K562 (cell line): ENCODE data around the gene EFNA2. TPM values are rescaled to one million over a fixed set of nuclear protein-coding genes. Genes with fewer than 3 reads are reported as not detected.

Source experiments
- ATAC-seq: fragments of 200-7000 bp; cut with Tn5 transposase; 3 replicates; pipeline ENCODE4 v1.9.1; 2020; ENCODE audit warnings: moderate library complexity
- BruUV-seq: library from RNA; stranded (reverse); fragments of 400-500 nt; replicated peaks from 2 replicates; lab custom pipeline; 2021; lab: Mats Ljungman, UMichigan
- CTCF ChIA-PET: fragments of 300-600 bp; formaldehyde crosslinking; extraction: SDS; loops from one replicate; lab custom pipeline; 2021; ENCODE audit warnings: low intra/inter-chr PET ratio; lab: Yijun Ruan, JAX
- POLR2A ChIA-PET: fragments of 300-600, 350-650 bp; sonication (Branson Sonifier 250); formaldehyde crosslinking; extraction: SDS; loops from one replicate; lab custom pipeline; 2021; ENCODE audit warnings: antibody characterized with exemption, inconsistent platforms; lab: Yijun Ruan, JAX
- DNase-seq, 4 experiments: peaks; one replicate each; pipeline versions ENCODE4 v3.0.0 to v3.0.0-alpha.2; 2011 to 2018; ENCODE audit warnings: low spot score in 3 of 4, mixed read lengths in 3 of 4; ENCODE audit errors: extremely low read depth in 1 of 4
- FAIRE-seq: peaks from 2 replicates; lab custom pipeline; 2011; peaks lifted over from hg19 to GRCh38; lab: Jason Lieb, UNC
- H2AFZ ChIP-seq: 2 replicates; pipeline ENCODE4 v1.6.0; 2011; ENCODE audit warnings: low read depth, low read length, control low read depth, inconsistent platforms
- H3K27ac ChIP-seq: fragments of 200-600 bp; 3 replicates; pipeline ENCODE4 v1.8.0; 2011; ENCODE audit warnings: low read depth, mild to moderate bottlenecking, control low read depth, inconsistent platforms, low read length, moderate library complexity, mixed read lengths; ENCODE audit errors: extremely low read depth
- H3K27me3 ChIP-seq, 2 experiments: fragments of 300-600 bp in 1 of 2; 2 replicates in 1 of 2; 3 replicates in 1 of 2; pipeline versions ENCODE4 v1.6.0 to v1.8.0; 2011; ENCODE audit warnings: inconsistent platforms in 2 of 2, low read length in 2 of 2, mild to moderate bottlenecking in 1 of 2, mixed read lengths in 1 of 2, moderate library complexity in 1 of 2; ENCODE audit not compliant: control insufficient read depth in 2 of 2, insufficient read depth in 2 of 2
- H3K36me3 ChIP-seq: fragments of 300-600 bp; 3 replicates; pipeline ENCODE4 v1.8.0; 2011; ENCODE audit warnings: mild to moderate bottlenecking, low read length, inconsistent platforms; ENCODE audit not compliant: control insufficient read depth, insufficient read depth
- H3K4me1 ChIP-seq, 2 experiments: fragments of 200-600 bp in 1 of 2; replicated peaks in 1 of 2; 2 replicates in 1 of 2; 3 replicates in 1 of 2; pipeline versions ENCODE4 v1.5.1 to v1.8.0; 2011; ENCODE audit warnings: inconsistent platforms in 2 of 2, low read length in 2 of 2, mild to moderate bottlenecking in 1 of 2, mixed read lengths in 1 of 2, moderate library complexity in 1 of 2; ENCODE audit not compliant: control insufficient read depth in 2 of 2, insufficient read depth in 2 of 2
- H3K4me2 ChIP-seq: 2 replicates; pipeline ENCODE4 v1.6.1; 2011; ENCODE audit warnings: low read length, control low read depth, inconsistent platforms, mixed read lengths; ENCODE audit not compliant: insufficient read depth
- H3K4me3 ChIP-seq: fragments of 200-600 bp; sonication (generic), shearing (Covaris generic); 2 replicates; pipeline ENCODE4 v1.5.1; 2016; ENCODE audit warnings: control low read depth, inconsistent platforms
- H3K79me2 ChIP-seq: fragments of 200-600 bp; 3 replicates; pipeline ENCODE4 v1.8.0; 2011; ENCODE audit warnings: low read length, inconsistent platforms; ENCODE audit not compliant: control insufficient read depth, insufficient read depth
- H3K9ac ChIP-seq, 2 experiments: 2 replicates each; pipeline versions ENCODE4 v1.6.0 to v1.6.1; 2011; ENCODE audit warnings: low read depth in 2 of 2, low read length in 2 of 2, control low read depth in 1 of 2, inconsistent platforms in 1 of 2, mild to moderate bottlenecking in 1 of 2, mixed read lengths in 1 of 2; ENCODE audit not compliant: insufficient read depth in 1 of 2
- H3K9me1 ChIP-seq: one replicate; pipeline ENCODE4 v1.6.0; 2011; ENCODE audit warnings: inconsistent platforms, mild to moderate bottlenecking, low read length, moderate library complexity; ENCODE audit not compliant: control insufficient read depth, insufficient read depth
- H3K9me3 ChIP-seq: replicated peaks from 2 replicates; pipeline ENCODE4 v1.5.1; 2011; ENCODE audit warnings: low read depth, low read length, inconsistent platforms; ENCODE audit not compliant: control insufficient read depth, insufficient read depth
- H4K20me1 ChIP-seq: replicated peaks from 2 replicates; pipeline ENCODE4 v1.6.1; 2011; ENCODE audit warnings: low read length, inconsistent platforms, mixed read lengths; ENCODE audit not compliant: control insufficient read depth, insufficient read depth
- CTBP1 ChIP-seq: fragments of 450-650 bp; IDR thresholded peaks from 2 replicates; pipeline ENCODE4 v1.6.1; 2016; ENCODE audit warnings: borderline replicate concordance
- ELF2 ChIP-seq: fragments of 250-450 bp; sonication (Bioruptor Pico); IDR thresholded peaks from 2 replicates; pipeline ENCODE4 v1.5.0; 2021; ENCODE audit warnings: mild to moderate bottlenecking
- GABPA ChIP-seq: fragments of 200-800 bp; sonication (Bioruptor generic); conservative IDR thresholded peaks from 2 replicates; pipeline ENCODE4 v1.6.1; 2016; ENCODE audit warnings: low read depth, missing genetic modification characterization, missing compliant biosample characterization
- GTF2F1 ChIP-seq: IDR thresholded peaks from 2 replicates; pipeline ENCODE4 v1.6.1; 2011; ENCODE audit warnings: low read depth, low read length, improper control_type of control experiment
- HBP1 ChIP-seq: fragments of 450-650 bp; formaldehyde crosslinking; IDR thresholded peaks from 2 replicates; pipeline ENCODE4 v1.4.0; 2022; ENCODE audit warnings: missing genetic modification characterization
- MAZ ChIP-seq, 2 experiments: fragments of 450-650 bp in 1 of 2; sonication (generic) in 1 of 2; formaldehyde crosslinking; IDR thresholded peaks in 1 of 2; conservative IDR thresholded peaks in 1 of 2; 2 replicates each; pipeline versions ENCODE4 v1.4.0 to v1.5.0; 2020; ENCODE audit warnings: mild to moderate bottlenecking in 1 of 2, missing genetic modification reagents in 1 of 2
- MED1 ChIP-seq: sonication (generic); formaldehyde crosslinking; IDR thresholded peaks from 2 replicates; pipeline ENCODE4 v1.8.1; 2023; ENCODE audit warnings: missing genetic modification reagents, borderline replicate concordance
- MNT ChIP-seq, 2 experiments: fragments of 450-650 bp; conservative IDR thresholded peaks; 2 replicates each; pipeline ENCODE4 v1.6.1; 2017; ENCODE audit warnings: mild to moderate bottlenecking in 2 of 2, moderate library complexity in 2 of 2
- MTA3 ChIP-seq: fragments of 450-650 bp; formaldehyde crosslinking; IDR thresholded peaks from 2 replicates; pipeline ENCODE4 v1.6.1; 2017; ENCODE audit warnings: mild to moderate bottlenecking, borderline replicate concordance
- PRMT5 ChIP-seq: sonication (generic); formaldehyde crosslinking; IDR thresholded peaks from 2 replicates; pipeline ENCODE4 v1.5.0; 2020; ENCODE audit warnings: missing genetic modification reagents
- U2AF1 ChIP-seq: fragments of 200-400 bp; formaldehyde crosslinking; optimal IDR thresholded peaks from 2 replicates; pipeline ENCODE3; 2017; ENCODE audit warnings: mild to moderate bottlenecking, low read depth, low read length, moderate library complexity
- UBTF ChIP-seq, 2 experiments: IDR thresholded peaks; 2 replicates each; pipeline ENCODE4 v1.6.1; 2012; ENCODE audit warnings: improper control_type of control experiment in 2 of 2, low read depth in 2 of 2, low read length in 2 of 2, borderline replicate concordance in 1 of 2
- WGBS: fragments of 100-300 bp; shearing (Covaris generic); methylation state at CpG from one replicate; pipeline ENCODE4 v1.1.6; 2016; ENCODE audit warnings: low coverage, mixed read lengths; ENCODE audit not compliant: insufficient coverage; ENCODE audit errors: missing lambda C conversion rate; 5-methylcytosine and 5-hydroxymethylcytosine counted together
- in situ Hi-C: fragments of 300-500 bp; cut with MboI; formaldehyde crosslinking; loops from 4 replicates; pipeline ENCODE4 v1.15.0; 2018; ENCODE audit warnings: inconsistent platforms, mixed read lengths
- intact Hi-C: fragments of 100-400 bp; cut with micrococcal nuclease; formaldehyde crosslinking; loops from 2 replicates; pipeline ENCODE4 v1.14.2; 2022
- polyA plus RNA-seq, 8 experiments: library from polyadenylated mRNA; depleted of rRNA in 4 of 8; stranded (reverse) in 5 of 8; unstranded in 3 of 8; fragments of >200 nt; fragmentation: Nextera tagmentation in 2 of 8; fragmentation: Illumina TruSeq in 1 of 8; extraction: Ambion mirVana in 2 of 8; extraction: Trizol in 1 of 8; gene quantifications; 2 replicates each; pipeline versions ENCODE4 v1.2.1 to v1.2.3, GENCODE V29; 2011 to 2014; ENCODE audit warnings: inconsistent platforms in 1 of 8, missing spikeins in 1 of 8
- total RNA-seq, 7 experiments: library from RNA; depleted of rRNA in 6 of 7; stranded (reverse); fragments of >200 nt in 6 of 7; fragmentation: Illumina TruSeq in 2 of 7; extraction: Trizol in 2 of 7; gene quantifications; 2 replicates each; pipeline versions ENCODE4 v1.2.1 to v1.2.3, GENCODE V29; 2011 to 2021; ENCODE audit warnings: low replicate concordance in 1 of 7

EFNA2 gene
- total and polyA plus RNA-seq, 9 of the 15 experiments (the other 6 are each of a cell fraction or from before 2014, with no cell fraction given): 0.11 to 0.44 (median 0.15) TPM; not detected in 6

DNA sequence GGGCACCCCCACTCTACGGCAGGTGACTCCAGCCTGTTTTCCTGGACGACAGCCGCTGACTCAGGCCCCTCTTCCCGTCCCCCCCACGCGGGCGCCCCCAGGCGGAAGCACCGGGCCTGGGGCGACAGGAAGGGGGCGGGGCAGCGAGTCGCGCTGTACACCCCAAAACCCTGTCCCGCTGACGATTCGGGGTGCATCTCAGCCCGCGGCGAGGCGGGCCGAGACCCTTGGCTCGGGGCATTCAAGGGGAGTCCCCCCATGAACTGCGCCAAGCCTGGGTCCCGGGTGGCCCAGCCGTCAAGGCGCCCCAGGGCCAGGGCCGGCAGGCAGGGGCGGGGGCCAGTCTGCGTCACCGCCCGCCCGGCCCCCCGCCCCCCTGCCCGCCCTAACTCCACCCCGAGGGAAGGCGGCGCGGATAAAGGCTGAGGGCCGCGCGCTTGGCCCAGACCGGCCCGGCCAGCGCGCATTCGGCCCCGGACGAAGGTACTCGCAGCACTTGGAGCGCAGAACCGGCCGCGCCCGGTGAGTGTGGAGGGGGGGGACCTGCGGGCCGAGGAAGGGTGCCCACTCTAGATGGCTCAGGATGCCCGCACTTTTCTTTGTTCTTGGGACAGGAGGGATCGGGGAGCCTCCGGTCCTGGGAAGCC is 37.4 kb upstream of the EFNA2 start, which contains the start of gene MIDN:
Gene MIDN (plus strand): TSS at position 445 of the 647 bp plus-strand sequence. CDS start 1,714 bp downstream, outside the sequence.
- peak within 1 kb of the TSS; percentile 90 for H2AFZ ChIP-seq
- H3K4me3 ChIP-seq: peak within 1 kb of the TSS; percentile 82
- peak within 1 kb of the TSS; percentile 89 to 95 for H3K9ac ChIP-seq
- TSS peak; percentile 50 for BruUV-seq
- FAIRE-seq (no peak), ATAC-seq (peak; percentile 62), DNase-seq (peak; percentile 60 to 90 (median 76))
- peaks cover 38 to 95% of the 10 kb centered on the region in 2 experiments for H3K4me1 ChIP-seq
- intact Hi-C loops (loop anchor here (1.0 kb wide), 1 partner anchor 21 kb away; the partner anchor contains the start of gene CIRBP), in situ Hi-C loops (loop anchor here (25.0 kb wide), 1 partner anchor 486 kb away; the partner anchor contains the start of gene MISP)
- ChIA-PET POLR2A (interaction anchor here (0.6 to 1.0 kb wide), 3 partner anchors 21 to 24 kb away, joined by 4 read pairs; partner anchors contain the start of gene CIRBP), CTCF (interaction anchor here (0.8 to 2.0 kb wide), 2 partner anchors 19 to 26 kb away, joined by 3 to 11 read pairs; no protein-coding TSS in a partner anchor)
- peaks cover 51% of the 10 kb centered on the region; the same call in 2 of the 3 replicates for H3K36me3 ChIP-seq
- H3K27me3 ChIP-seq: no peaks in the 10 kb centered on the region
- WGBS: under 1% methylated on average over 31 of the region's 60 CpGs
- H3K9me3 ChIP-seq: no peaks in the 10 kb centered on the region
- peaks cover 62% of the 10 kb centered on the region for H3K79me2 ChIP-seq
- peak within 1 kb of the TSS; percentile 99 for H3K27ac ChIP-seq
- H3K9me1 ChIP-seq: peaks cover 4% of the 10 kb centered on the region
- 0 out of 2 replicates have a peak, but pooled peaks cover 5% of the 10 kb centered on the region for H4K20me1 ChIP-seq
- H3K4me2 ChIP-seq: peak within 1 kb of the TSS; percentile 73
- TF ChIP-seq PRMT5 (CRISPR knock-in tag): no peak
- peak; percentile 16 for TF ChIP-seq U2AF1
- TF ChIP-seq HBP1 (CRISPR knock-in tag): no peak
- TF ChIP-seq MED1 (CRISPR knock-in tag): no peak
- peak; percentile 74 for TF ChIP-seq GABPA (tag)
- TF ChIP-seq UBTF (IDR thresholded peaks at IDR 0.05; ENCODE audit: borderline replicate concordance in 1 of 2, low read depth in 2 of 2, low read length in 2 of 2): peak; percentile 77 to 79; a peak in 3 of 4 replicates
- peak; percentile 83 for TF ChIP-seq MTA3
- TF ChIP-seq MAZ (CRISPR knock-in tag; conservative IDR thresholded peaks at IDR 0.05 in 1 of 2, IDR thresholded peaks at IDR 0.05 in 1 of 2): peak; percentile 93 to 98
- peak; percentile 48; the same call in 1 of the 2 replicates for TF ChIP-seq GTF2F1
- 0 out of 2 replicates have a peak, but pooled peaks have one; percentile 15 for TF ChIP-seq ELF2 (CRISPR knock-in tag)
- peak; percentile 64 to 69 for TF ChIP-seq MNT (conservative IDR thresholded peaks at IDR 0.05)
- peak; percentile 68; the same call in 1 of the 2 replicates for TF ChIP-seq CTBP1
